ENCODE results near the gene KIF25. TPM values are rescaled to one million over a fixed set of nuclear protein-coding genes. Genes with fewer than 3 reads are reported as not detected.

The KIF25 gene
- total and polyA plus RNA-seq, 4 donors: 0.72 to 0.79 TPM; not detected in 2

DNA sequence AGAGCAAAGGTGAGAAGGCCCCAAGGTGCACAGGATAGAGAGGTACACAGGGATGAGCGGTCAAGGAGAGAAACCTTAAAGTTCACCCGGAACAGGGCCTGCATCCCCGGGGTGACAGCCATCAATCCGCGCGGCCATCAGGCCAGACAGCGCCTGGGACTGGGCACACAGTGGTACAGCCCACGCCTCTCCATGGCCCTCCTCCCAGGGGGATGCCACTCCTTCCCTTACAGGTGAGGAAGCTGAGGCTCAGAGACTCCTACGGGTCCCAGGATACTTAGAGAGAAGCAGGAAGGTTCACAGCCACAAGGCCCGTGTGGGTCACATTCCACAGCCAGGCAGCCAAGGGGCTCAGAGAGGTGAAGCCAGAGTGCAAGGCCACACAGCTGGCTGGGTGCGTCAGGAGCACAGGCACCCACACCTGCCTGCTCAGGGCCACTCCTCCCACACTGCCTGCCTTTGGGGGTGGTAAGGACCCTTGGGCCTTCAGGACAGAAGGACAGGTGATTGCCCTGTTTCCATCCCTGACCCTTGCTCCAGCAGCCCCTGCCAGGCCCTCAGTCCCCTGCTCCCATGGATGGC lies 66.8 kb downstream of the KIF25 start:
- intact Hi-C loops (cut with DNase I): loop anchor here in 1 of 2 donors (5.0 kb wide), 1 partner anchor 293 kb away; no protein-coding TSS in a partner anchor
- Histone ChIP-seq H3K9me3 (ENCODE audit: control insufficient read depth, low read length) (no peaks in the 10 kb centered on the region), H3K27ac (ENCODE audit: low read depth in 1 of 2, low read length in 2 of 2) (no peak overlapping the region), H3K27me3 (ENCODE audit: control insufficient read depth in 1 of 2, insufficient read depth in 2 of 2, low read length in 1 of 2) (no peaks in the 10 kb centered on the region), H3K4me1 (ENCODE audit: control insufficient read depth in 1 of 2, insufficient read depth in 2 of 2, low read length in 2 of 2) (no peaks in the 10 kb centered on the region), H3K36me3 (ENCODE audit: control insufficient read depth in 1 of 2, insufficient read depth in 2 of 2, low read length in 1 of 2) (no peaks in the 10 kb centered on the region), H3K4me3 (ENCODE audit: low read length in 2 of 2) (no peak overlapping the region)
- DNase-seq (no peak), ATAC-seq (ENCODE audit: low FRiP score) (no peak)
- WGBS, 2 donors: 95 to 98% methylated on average over 11 of the region's 11 CpGs

DNA sequence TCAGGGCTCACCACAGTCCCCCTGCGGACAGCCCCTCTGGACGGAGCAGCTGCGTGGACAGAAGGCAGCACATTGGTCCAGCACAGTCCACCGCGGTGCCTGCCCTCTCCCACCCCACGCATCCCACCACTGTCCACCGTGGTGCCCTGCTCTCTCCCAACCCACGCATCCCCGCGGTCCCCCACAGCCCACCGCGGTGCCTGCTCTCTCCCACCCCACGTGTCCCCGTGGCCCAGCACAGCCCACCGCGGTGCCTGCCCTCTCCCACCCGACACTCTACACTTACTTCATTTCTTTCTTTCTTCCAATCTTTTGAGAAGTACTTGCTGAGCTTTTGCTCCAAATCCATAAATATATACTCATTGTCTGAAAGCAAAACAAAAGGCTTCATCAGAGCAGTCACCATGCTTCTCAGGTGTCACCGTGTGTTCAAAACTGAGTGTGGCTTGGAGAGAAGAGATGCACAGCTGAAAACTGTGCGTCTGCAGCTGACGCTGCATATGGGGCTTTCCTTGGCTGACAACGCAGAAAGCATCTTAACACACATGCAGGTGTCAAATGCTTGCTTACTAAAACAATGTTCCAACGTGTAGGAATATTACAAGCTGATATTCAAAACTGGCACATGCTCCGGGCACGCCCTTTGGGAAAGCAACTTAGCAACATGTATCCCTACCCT lies 69.7 kb downstream of the KIF25 start:
- 89 to 92% methylated on average over 23 to 24 of the region's 24 CpGs for WGBS, 2 donors
- H3K27ac ChIP-seq (ENCODE audit: low read depth in 1 of 2, low read length in 2 of 2): no peak overlapping the region
- H3K4me1 ChIP-seq (ENCODE audit: control insufficient read depth in 1 of 2, insufficient read depth in 2 of 2, low read length in 2 of 2): no peaks in the 10 kb centered on the region
- ATAC-seq (ENCODE audit: low FRiP score) (no peak), DNase-seq (no peak)
- H3K4me3 ChIP-seq (ENCODE audit: low read length in 2 of 2): no peak overlapping the region
- H3K36me3 ChIP-seq (ENCODE audit: control insufficient read depth in 1 of 2, insufficient read depth in 2 of 2, low read length in 1 of 2): no peaks in the 10 kb centered on the region
- intact Hi-C loops (cut with DNase I): no loop called here
- H3K27me3 ChIP-seq (ENCODE audit: control insufficient read depth in 1 of 2, insufficient read depth in 2 of 2, low read length in 1 of 2): no peaks in the 10 kb centered on the region
- no peaks in the 10 kb centered on the region for H3K9me3 ChIP-seq (ENCODE audit: control insufficient read depth, low read length)

GRCh38 chr6:168070804-168071203 lies 73.3 kb downstream of the KIF25 start:
- Histone ChIP-seq H3K36me3 (ENCODE audit: control insufficient read depth in 1 of 2, insufficient read depth in 2 of 2, low read length in 1 of 2) (no peaks in the 10 kb centered on the region), H3K27ac (ENCODE audit: low read depth in 1 of 2, low read length in 2 of 2) (no peak overlapping the region), H3K4me1 (ENCODE audit: control insufficient read depth in 1 of 2, insufficient read depth in 2 of 2, low read length in 2 of 2) (no peaks in the 10 kb centered on the region), H3K4me3 (ENCODE audit: low read length in 2 of 2) (no peak overlapping the region), H3K27me3 (ENCODE audit: control insufficient read depth in 1 of 2, insufficient read depth in 2 of 2, low read length in 1 of 2) (no peaks in the 10 kb centered on the region), H3K9me3 (ENCODE audit: control insufficient read depth, low read length) (no peaks in the 10 kb centered on the region)
- ATAC-seq (ENCODE audit: low FRiP score) (no peak), DNase-seq (no peak)
- 95% methylated on average over 7 of the region's 7 CpGs for WGBS, 2 donors
- intact Hi-C loops (cut with DNase I): no loop called here

GRCh38 chr6:168071620-168072019 lies 74.1 kb downstream of the KIF25 start:
- intact Hi-C loops (cut with DNase I): no loop called here
- Histone ChIP-seq H3K4me1 (ENCODE audit: control insufficient read depth in 1 of 2, insufficient read depth in 2 of 2, low read length in 2 of 2) (no peaks in the 10 kb centered on the region), H3K27me3 (ENCODE audit: control insufficient read depth in 1 of 2, insufficient read depth in 2 of 2, low read length in 1 of 2) (no peaks in the 10 kb centered on the region), H3K27ac (ENCODE audit: low read depth in 1 of 2, low read length in 2 of 2) (no peak overlapping the region), H3K4me3 (ENCODE audit: low read length in 2 of 2) (no peak overlapping the region), H3K36me3 (ENCODE audit: control insufficient read depth in 1 of 2, insufficient read depth in 2 of 2, low read length in 1 of 2) (no peaks in the 10 kb centered on the region), H3K9me3 (ENCODE audit: control insufficient read depth, low read length) (no peaks in the 10 kb centered on the region)
- DNase-seq (no peak), ATAC-seq (ENCODE audit: low FRiP score) (no peak)
- WGBS, 2 donors: 88 to 92% methylated on average over 9 of the region's 9 CpGs

DNA sequence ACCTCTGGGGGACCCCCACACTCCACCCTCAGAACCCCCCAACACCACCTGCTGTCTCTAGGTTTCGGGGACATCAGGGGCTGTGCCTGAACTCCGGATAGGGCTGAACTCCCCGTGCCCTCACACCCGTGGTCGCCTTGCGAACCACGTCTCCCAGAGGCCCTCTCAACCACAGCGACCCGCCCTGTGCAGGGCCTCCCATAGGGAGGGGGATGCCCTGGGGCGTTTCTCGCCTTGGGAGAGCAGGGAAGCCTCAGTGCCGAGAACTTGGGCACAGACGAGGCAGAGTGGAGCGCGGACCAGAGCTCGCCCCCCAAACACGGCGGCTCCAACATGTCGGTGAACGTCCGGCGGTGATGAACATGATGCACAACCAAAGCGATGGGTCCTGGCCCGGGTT lies 74.8 kb downstream of the KIF25 start:
- Histone ChIP-seq H3K4me3 (ENCODE audit: low read length in 2 of 2) (no peak overlapping the region), H3K27ac (ENCODE audit: low read depth in 1 of 2, low read length in 2 of 2) (no peak overlapping the region), H3K36me3 (ENCODE audit: control insufficient read depth in 1 of 2, insufficient read depth in 2 of 2, low read length in 1 of 2) (no peaks in the 10 kb centered on the region), H3K9me3 (ENCODE audit: control insufficient read depth, low read length) (no peaks in the 10 kb centered on the region), H3K4me1 (ENCODE audit: control insufficient read depth in 1 of 2, insufficient read depth in 2 of 2, low read length in 2 of 2) (no peaks in the 10 kb centered on the region), H3K27me3 (ENCODE audit: control insufficient read depth in 1 of 2, insufficient read depth in 2 of 2, low read length in 1 of 2) (no peaks in the 10 kb centered on the region)
- no peak for ATAC-seq (ENCODE audit: low FRiP score)
- DNase-seq: no peak
- intact Hi-C loops (cut with DNase I): no loop called here
- WGBS, 2 donors: 91 to 92% methylated on average over 24 of the region's 24 CpGs

DNA sequence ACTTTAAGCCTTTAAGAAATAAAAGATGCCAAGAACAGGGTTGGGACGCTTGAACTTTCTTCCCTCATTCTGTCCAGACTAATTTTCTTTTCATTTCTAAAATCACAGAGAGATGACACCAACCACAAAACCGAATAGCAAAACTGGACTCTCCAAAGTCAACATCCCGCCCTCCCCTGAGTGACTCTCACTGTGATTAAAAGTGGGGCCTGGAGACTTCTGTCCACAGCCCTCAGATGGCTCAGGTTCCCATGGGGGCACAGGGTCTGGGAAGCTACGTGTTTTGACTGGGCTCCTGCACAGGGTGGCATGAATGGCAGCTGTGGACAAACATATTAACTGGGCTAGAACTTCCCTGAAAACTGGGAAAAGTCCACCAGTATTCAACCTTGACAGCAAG lies 75.3 kb downstream of the KIF25 start:
- WGBS, 2 donors: 43 to 49% methylated on average over 4 of the region's 4 CpGs
- DNase-seq: no peak

GRCh38 chr6:168073937-168074730 lies 76.7 kb downstream of the KIF25 start:
- Histone ChIP-seq H3K27ac (ENCODE audit: low read depth in 1 of 2, low read length in 2 of 2) (no peak overlapping the region), H3K4me1 (ENCODE audit: control insufficient read depth in 1 of 2, insufficient read depth in 2 of 2, low read length in 2 of 2) (no peaks in the 10 kb centered on the region), H3K4me3 (ENCODE audit: low read length in 2 of 2) (no peak overlapping the region), H3K9me3 (ENCODE audit: control insufficient read depth, low read length) (no peaks in the 10 kb centered on the region), H3K36me3 (ENCODE audit: control insufficient read depth in 1 of 2, insufficient read depth in 2 of 2, low read length in 1 of 2) (no peaks in the 10 kb centered on the region), H3K27me3 (ENCODE audit: control insufficient read depth in 1 of 2, insufficient read depth in 2 of 2, low read length in 1 of 2) (no peaks in the 10 kb centered on the region)
- intact Hi-C loops (cut with DNase I): no loop called here
- DNase-seq: no peak
- 75 to 79% methylated on average over 13 of the region's 13 CpGs for WGBS, 2 donors
- ATAC-seq (ENCODE audit: low FRiP score): no peak

More for the DNA sequence above, 75.3 kb downstream of the KIF25 start:
- Histone ChIP-seq H3K9me3 (ENCODE audit: control insufficient read depth, low read length) (no peaks in the 10 kb centered on the region), H3K4me3 (ENCODE audit: low read length in 2 of 2) (no peak overlapping the region), H3K4me1 (ENCODE audit: control insufficient read depth in 1 of 2, insufficient read depth in 2 of 2, low read length in 2 of 2) (no peaks in the 10 kb centered on the region), H3K36me3 (ENCODE audit: control insufficient read depth in 1 of 2, insufficient read depth in 2 of 2, low read length in 1 of 2) (no peaks in the 10 kb centered on the region), H3K27ac (ENCODE audit: low read depth in 1 of 2, low read length in 2 of 2) (no peak overlapping the region), H3K27me3 (ENCODE audit: control insufficient read depth in 1 of 2, insufficient read depth in 2 of 2, low read length in 1 of 2) (no peaks in the 10 kb centered on the region)
- ATAC-seq (ENCODE audit: low FRiP score): no peak
- intact Hi-C loops (cut with DNase I): no loop called here

DNA sequence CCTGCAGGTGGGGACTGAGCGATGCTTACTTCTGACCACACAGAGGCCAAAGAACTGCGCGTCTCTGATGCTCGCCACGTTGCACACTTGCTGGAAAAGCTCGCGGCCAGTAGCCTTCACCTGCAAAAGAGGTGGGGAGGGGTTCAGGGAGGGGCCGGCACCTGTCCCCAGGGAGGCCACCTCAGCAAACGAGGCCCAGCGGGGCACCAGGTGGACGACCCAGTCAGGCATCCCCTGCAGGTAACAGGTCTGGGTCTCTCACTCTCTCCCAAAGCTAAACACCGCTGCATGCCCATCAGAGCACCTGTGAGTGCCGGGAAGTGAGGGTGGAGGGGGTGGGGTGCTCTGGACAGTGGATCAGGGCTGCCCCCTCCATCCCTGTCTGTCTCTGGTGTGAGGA lies 77.7 kb downstream of the KIF25 start:
- WGBS, 2 donors: 90 to 91% methylated on average over 13 of the region's 13 CpGs
- Histone ChIP-seq H3K4me3 (ENCODE audit: low read length in 2 of 2) (no peak overlapping the region), H3K27ac (ENCODE audit: low read depth in 1 of 2, low read length in 2 of 2) (no peak overlapping the region), H3K4me1 (ENCODE audit: control insufficient read depth in 1 of 2, insufficient read depth in 2 of 2, low read length in 2 of 2) (no peaks in the 10 kb centered on the region), H3K9me3 (ENCODE audit: control insufficient read depth, low read length) (no peaks in the 10 kb centered on the region), H3K27me3 (ENCODE audit: control insufficient read depth in 1 of 2, insufficient read depth in 2 of 2, low read length in 1 of 2) (no peaks in the 10 kb centered on the region), H3K36me3 (ENCODE audit: control insufficient read depth in 1 of 2, insufficient read depth in 2 of 2, low read length in 1 of 2) (no peaks in the 10 kb centered on the region)
- ATAC-seq (ENCODE audit: low FRiP score) (no peak), DNase-seq (no peak)
- intact Hi-C loops (cut with DNase I): no loop called here
